Measurements from ENCODE around the gene ZDHHC17. TPM values are rescaled to one million over a fixed set of nuclear protein-coding genes. Genes with fewer than 3 reads are reported as not detected.
A peak's percentile ranks its signal among the peaks of the same experiment; 100 is the strongest.

Gene ZDHHC17
- total and polyA plus RNA-seq, 11 donors: 9.4 to 29.6 (median 18.0) TPM

DNA sequence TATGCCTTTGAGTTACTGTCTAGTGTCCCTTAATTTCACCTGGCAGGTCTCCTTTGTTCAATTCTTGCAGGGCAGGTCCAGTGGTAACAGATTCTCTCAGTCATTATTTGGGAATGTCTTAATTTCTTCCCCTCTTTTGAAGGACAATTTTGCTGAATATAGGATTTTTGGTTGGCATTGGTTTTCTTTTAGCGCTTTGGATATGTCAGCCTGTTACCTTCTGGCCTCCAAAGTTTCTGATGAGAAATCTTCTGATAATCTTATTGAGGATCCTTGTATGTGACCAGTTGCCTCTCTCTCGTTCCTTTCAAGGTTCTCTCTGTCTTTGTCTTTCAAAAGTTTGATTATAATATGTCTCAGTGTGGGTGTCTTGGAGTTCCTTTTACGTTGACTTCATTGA lies 38.1 kb downstream of the ZDHHC17 start:
- TF ChIP-seq POLR2A (IDR thresholded peaks at IDR 0.05): no peak
- TF ChIP-seq, protein P1, sequence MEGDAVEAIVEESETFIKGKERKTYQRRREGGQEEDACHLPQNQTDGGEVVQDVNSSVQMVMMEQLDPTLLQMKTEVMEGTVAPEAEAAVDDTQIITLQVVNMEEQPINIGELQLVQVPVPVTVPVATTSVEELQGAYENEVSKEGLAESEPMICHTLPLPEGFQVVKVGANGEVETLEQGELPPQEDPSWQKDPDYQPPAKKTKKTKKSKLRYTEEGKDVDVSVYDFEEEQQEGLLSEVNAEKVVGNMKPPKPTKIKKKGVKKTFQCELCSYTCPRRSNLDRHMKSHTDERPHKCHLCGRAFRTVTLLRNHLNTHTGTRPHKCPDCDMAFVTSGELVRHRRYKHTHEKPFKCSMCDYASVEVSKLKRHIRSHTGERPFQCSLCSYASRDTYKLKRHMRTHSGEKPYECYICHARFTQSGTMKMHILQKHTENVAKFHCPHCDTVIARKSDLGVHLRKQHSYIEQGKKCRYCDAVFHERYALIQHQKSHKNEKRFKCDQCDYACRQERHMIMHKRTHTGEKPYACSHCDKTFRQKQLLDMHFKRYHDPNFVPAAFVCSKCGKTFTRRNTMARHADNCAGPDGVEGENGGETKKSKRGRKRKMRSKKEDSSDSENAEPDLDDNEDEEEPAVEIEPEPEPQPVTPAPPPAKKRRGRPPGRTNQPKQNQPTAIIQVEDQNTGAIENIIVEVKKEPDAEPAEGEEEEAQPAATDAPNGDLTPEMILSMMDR (IDR thresholded peaks at IDR 0.05): no peak
- Histone ChIP-seq H3K9me3 (peaks cover 0 to 19% (median 6%) of the 10 kb centered on the region in 12 donors), H3K4me1 (peaks cover 0 to 9% (median 0%) of the 10 kb centered on the region in 12 donors), H3K27ac (no peak overlapping the region), H3K27me3 (no peaks in the 10 kb centered on the region), H3K4me3 (no peak overlapping the region), H3K36me3 (peaks cover 0 to 52% (median 38%) of the 10 kb centered on the region in 9 donors)
- ATAC-seq (no peak), DNase-seq (no peak)
- 98 to 99% (median 99%) methylated on average over 3 of the region's 3 CpGs for WGBS, 4 donors
- intact Hi-C loops (cut with DNase I): no loop called here

DNA sequence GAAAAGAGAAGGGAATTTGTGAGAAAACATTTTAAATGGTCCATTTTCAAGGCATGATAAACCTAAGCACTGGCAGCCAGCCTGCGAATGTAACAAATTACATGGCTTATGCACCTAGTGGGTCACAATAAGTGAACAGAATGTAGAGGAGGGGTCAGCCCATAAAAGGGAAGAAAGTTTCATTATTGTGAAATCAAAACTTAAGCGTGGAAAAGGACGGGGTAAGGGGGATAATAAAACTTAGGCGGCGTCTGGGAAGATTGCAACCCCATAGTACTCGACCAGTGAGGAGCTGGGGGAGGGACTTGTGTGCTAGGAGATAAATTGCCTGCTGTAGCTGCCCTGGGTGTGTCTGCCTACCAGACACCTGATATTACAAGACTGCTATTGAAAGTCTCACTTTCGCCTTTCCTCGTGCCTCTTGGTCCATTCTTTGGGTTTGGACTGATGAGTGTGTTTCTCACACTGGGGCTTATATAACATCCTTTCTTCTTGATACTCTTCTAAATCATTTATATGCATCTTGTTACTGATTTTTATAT lies 40.6 kb downstream of the ZDHHC17 start:
- Histone ChIP-seq H3K27ac (no peak overlapping the region), H3K4me1 (peaks cover 0 to 9% (median 0%) of the 10 kb centered on the region in 12 donors), H3K36me3 (peaks cover 0 to 64% (median 49%) of the 10 kb centered on the region in 9 donors), H3K27me3 (no peaks in the 10 kb centered on the region), H3K9me3 (peaks cover 0 to 19% (median 6%) of the 10 kb centered on the region in 12 donors), H3K4me3 (no peak overlapping the region)
- intact Hi-C loops (cut with DNase I): no loop called here
- 77 to 92% (median 83%) methylated on average over 8 of the region's 8 CpGs for WGBS, 4 donors
- TF ChIP-seq POLR2A (IDR thresholded peaks at IDR 0.05): no peak
- TF ChIP-seq, protein P1 (IDR thresholded peaks at IDR 0.05): no peak
- no peak for DNase-seq
- ATAC-seq: no peak

DNA sequence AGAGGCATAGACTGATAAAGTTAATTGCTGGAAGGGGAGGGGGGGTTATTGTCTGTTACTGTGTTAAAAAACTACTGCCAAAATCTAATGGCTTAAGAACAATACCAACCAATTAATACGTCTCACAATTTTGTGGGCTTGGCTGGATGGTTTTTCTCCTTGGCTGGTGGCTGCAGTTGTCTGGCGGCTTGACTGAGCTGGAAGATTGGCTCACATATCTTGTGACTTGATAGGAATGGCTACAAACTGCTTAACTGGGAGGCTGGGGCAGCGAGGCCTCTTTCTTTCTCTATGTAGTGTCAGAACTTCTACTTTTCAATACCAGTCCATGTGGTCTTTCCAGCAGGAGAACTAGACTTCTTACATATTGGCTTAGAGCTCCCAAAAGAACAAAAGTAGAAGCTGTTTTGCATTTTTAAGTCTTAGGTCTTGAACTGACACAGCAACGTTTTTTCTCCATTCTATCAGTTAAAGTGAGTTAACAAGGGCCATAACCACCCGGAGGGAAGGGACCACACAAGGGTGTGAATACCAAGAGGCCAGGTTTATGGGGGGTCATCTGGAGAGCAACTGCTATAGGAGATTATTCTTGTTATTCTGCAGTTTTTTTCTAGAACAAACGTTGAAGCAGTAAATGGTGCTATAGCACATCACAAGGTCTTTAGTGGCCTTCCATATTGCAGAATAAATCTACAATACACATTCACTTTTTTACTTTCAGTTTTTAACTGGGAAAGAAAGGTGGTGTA lies 46.9 kb downstream of the ZDHHC17 start:
- DNase-seq (no peak), ATAC-seq (peak in 2 of 4 donors; percentile 57 to 61)
- H3K4me1 ChIP-seq: peaks cover 0 to 9% (median 0%) of the 10 kb centered on the region in 12 donors
- peaks cover 0 to 99% (median 70%) of the 10 kb centered on the region in 9 donors for H3K36me3 ChIP-seq
- TF ChIP-seq, protein P1 (IDR thresholded peaks at IDR 0.05): no peak
- no peak for TF ChIP-seq POLR2A (IDR thresholded peaks at IDR 0.05)
- intact Hi-C loops (cut with DNase I): no loop called here
- no peaks in the 10 kb centered on the region for H3K9me3 ChIP-seq
- no peak overlapping the region for H3K4me3 ChIP-seq
- peak overlapping the region in 1 of 12 donors; percentile 13 for H3K27ac ChIP-seq
- H3K27me3 ChIP-seq: no peaks in the 10 kb centered on the region
- WGBS, 4 donors: 39 to 54% (median 49%) methylated on average over 6 of the region's 6 CpGs

DNA sequence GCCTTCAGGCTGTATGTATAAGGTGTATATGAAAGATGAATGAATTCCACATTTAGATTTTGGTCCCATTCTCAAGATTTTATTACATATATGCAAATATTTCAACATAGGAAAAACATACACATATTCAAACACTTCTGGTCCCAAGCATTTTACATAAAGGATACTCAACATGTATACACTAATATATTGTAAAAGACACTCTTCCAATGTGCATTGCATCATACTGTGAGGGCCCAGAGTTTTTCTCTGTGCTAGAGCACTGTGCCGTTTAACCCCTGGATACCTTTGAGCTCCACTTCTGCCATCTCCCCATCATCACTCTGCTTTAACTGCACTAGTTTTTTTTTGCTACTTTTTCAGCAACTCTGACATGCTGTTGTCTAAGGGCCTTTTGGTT lies 48.1 kb downstream of the ZDHHC17 start:
- peaks cover 0 to 9% (median 0%) of the 10 kb centered on the region in 12 donors for H3K4me1 ChIP-seq
- H3K27me3 ChIP-seq: no peaks in the 10 kb centered on the region
- WGBS, 4 donors: 92 to 97% (median 95%) methylated on average over 1 of the region's 1 CpG
- no peak overlapping the region for H3K27ac ChIP-seq
- TF ChIP-seq, protein P1 (IDR thresholded peaks at IDR 0.05): no peak
- DNase-seq (no peak), ATAC-seq (no peak)
- no peak overlapping the region for H3K4me3 ChIP-seq
- intact Hi-C loops (cut with DNase I): no loop called here
- no peaks in the 10 kb centered on the region for H3K9me3 ChIP-seq
- H3K36me3 ChIP-seq: peaks cover 0 to 99% (median 70%) of the 10 kb centered on the region in 9 donors
